H1 (cell line): ENCODE data around the gene NCAM1. TPM values are rescaled to one million over a fixed set of nuclear protein-coding genes. Genes with fewer than 3 reads are reported as not detected.

Experiments used
- CEBPB ChIP-seq: IDR thresholded peaks from 2 replicates; pipeline ENCODE4 v1.6.1; 2012; ENCODE audit warnings: low read depth, low read length
- CHD2 ChIP-seq: IDR thresholded peaks from 2 replicates; pipeline ENCODE4 v1.6.1; 2012; ENCODE audit warnings: low read length, improper control_type of control experiment
- YY1 ChIP-seq: IDR thresholded peaks from 2 replicates; pipeline ENCODE4 v1.6.1; 2011; ENCODE audit warnings: low read depth, mild to moderate bottlenecking, low read length
- polyA plus RNA-seq, 7 experiments: library from polyadenylated mRNA; depleted of rRNA in 3 of 7; stranded (reverse) in 5 of 7; unstranded in 2 of 7; fragments of >200 nt in 5 of 7; fragments of 200-250 nt in 2 of 7; gene quantifications; 1 replicate in 5 of 7; 2 replicates in 1 of 7; 4 replicates in 1 of 7; pipeline versions ENCODE4 v1.2.1 to v1.2.3, GENCODE V29; 2011 to 2013; ENCODE audit warnings: missing spikeins in 2 of 7, mixed read lengths in 2 of 7
- small RNA-seq: library from polyadenylated mRNA; stranded (forward); fragments of <200 nt; extraction: miRNeasy Mini kit (QIAGEN cat#:217004); gene quantifications from one replicate; pipeline ENCODE3, GENCODE V24; 2013; ENCODE audit not compliant: insufficient read depth
- total RNA-seq: library from RNA; stranded (reverse); fragmentation: NEBNext Ultra II Directional; extraction: Animal tissue kit (Norgen Biotek cat#: 25700); gene quantifications from 2 replicates; pipeline ENCODE4 v1.2.1, GENCODE V29; 2021

The NCAM1 gene
- total and polyA plus RNA-seq, 2 of the 8 experiments (the other 6 are each of a cell fraction or from before 2014, with no cell fraction given), result 3.1 to 4.3 TPM

GRCh38 chr11:113324250-113324649 is 363.0 kb downstream of the NCAM1 start (continued):
- TF ChIP-seq YY1, result no peak
- no peak for TF ChIP-seq CEBPB
- no peak for TF ChIP-seq CHD2

Small RNAs within 50 kb of the gene (small RNA-seq; reads per million reads assigned to genes)
- gene RNU7-187P, result not detected
